ENCODE results near the gene SALL4. TPM values are rescaled to one million over a fixed set of nuclear protein-coding genes. Genes with fewer than 3 reads are reported as not detected.
"Not testable (repeated sequence)": the region's sequence is repeated elsewhere in the genome, so short reads cannot be mapped to it uniquely, and the experiment has no call there.

Gene SALL4
- total RNA-seq, 1 donor from 2014 or later = 0.17 TPM

DNA sequence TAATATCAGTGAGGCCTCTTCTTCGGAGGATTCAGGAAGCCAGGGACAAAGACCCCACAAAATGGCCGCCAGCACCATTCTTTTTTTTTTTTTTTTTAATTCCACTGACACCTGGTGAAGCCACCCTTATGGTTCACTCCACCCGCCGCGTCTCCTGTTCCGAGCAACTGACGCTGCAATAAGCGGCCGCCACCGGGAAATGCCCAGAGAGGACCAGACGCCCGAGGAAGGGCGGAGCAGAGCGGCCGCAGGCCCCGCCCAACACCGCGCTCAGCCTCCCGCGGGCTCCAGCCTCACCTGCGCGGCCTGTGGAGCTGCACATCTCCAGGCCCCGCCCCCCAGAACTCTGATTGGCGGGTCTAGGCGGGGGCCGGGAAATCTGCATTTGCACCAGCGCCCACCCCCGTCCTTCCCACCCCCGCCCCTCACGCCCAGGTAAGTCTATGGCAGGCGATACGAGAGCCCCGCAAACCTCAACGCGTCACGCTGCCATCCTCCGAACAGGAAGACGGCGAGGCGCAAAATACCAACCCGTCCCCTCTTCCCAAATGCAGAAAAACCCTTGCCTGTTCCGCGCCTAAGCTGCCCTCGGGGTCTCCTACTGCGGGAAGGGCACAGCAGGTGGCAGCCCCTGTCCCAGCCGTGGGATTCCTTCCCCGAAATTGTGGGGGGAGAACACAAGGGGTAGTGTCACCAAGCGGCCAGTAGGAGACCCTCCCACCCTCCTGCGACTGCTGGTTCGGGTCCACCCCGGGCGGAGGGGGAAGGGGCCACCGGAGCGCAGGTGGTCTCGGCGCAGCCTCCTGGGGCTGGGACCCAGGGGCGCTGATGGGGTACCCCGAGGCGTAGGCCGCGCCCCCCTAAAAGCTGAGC is 35.1 kb downstream of the SALL4 start:
- DNase-seq (ENCODE audit: low spot score) = peak; percentile 59
- TF ChIP-seq, protein P1, sequence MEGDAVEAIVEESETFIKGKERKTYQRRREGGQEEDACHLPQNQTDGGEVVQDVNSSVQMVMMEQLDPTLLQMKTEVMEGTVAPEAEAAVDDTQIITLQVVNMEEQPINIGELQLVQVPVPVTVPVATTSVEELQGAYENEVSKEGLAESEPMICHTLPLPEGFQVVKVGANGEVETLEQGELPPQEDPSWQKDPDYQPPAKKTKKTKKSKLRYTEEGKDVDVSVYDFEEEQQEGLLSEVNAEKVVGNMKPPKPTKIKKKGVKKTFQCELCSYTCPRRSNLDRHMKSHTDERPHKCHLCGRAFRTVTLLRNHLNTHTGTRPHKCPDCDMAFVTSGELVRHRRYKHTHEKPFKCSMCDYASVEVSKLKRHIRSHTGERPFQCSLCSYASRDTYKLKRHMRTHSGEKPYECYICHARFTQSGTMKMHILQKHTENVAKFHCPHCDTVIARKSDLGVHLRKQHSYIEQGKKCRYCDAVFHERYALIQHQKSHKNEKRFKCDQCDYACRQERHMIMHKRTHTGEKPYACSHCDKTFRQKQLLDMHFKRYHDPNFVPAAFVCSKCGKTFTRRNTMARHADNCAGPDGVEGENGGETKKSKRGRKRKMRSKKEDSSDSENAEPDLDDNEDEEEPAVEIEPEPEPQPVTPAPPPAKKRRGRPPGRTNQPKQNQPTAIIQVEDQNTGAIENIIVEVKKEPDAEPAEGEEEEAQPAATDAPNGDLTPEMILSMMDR (IDR thresholded peaks at IDR 0.05) = peak; percentile 73
- H3K4me1 Mint-ChIP-seq (ENCODE audit: low read depth) = peaks cover 12% of the 10 kb centered on the region
- no peaks in the 10 kb centered on the region for H3K9me3 Mint-ChIP-seq (ENCODE audit: low read depth)
- H3K4me3 Mint-ChIP-seq (ENCODE audit: unreplicated experiment) = peak overlapping the region; percentile 82
- H3K36me3 Mint-ChIP-seq (ENCODE audit: low read depth) = no peaks in the 10 kb centered on the region
- H3K27me3 Mint-ChIP-seq (ENCODE audit: low read depth) = no peaks in the 10 kb centered on the region
- peak overlapping the region; percentile 66 for H3K27ac Mint-ChIP-seq (ENCODE audit: unreplicated experiment)

DNA sequence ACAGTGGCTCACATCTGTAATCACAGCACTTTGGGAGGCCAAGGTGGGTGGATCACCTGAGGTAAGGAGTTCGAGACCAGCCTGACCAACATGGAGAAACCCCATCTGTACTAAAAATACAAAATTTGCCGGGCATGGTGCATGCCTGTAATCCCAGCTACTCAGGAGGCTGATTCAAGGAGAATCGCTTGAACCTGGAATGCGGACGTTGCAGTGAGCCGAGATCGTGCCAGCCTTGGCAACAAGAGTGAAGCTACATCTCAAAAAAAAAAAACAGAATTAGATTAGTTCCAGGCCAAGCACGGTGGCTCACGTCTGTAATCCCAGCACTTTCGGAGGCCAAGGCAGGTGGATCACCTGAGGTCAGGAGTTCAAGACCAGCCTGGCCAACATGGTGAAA is 36.9 kb downstream of the SALL4 start:
- H3K27me3 Mint-ChIP-seq (ENCODE audit: low read depth); H3K9me3 Mint-ChIP-seq (ENCODE audit: low read depth); H3K4me3 Mint-ChIP-seq (ENCODE audit: unreplicated experiment); H3K27ac Mint-ChIP-seq (ENCODE audit: unreplicated experiment); H3K36me3 Mint-ChIP-seq (ENCODE audit: low read depth): not testable (repeated sequence)
- H3K4me1 Mint-ChIP-seq (ENCODE audit: low read depth) = peaks cover 21% of the 10 kb centered on the region
- peak; percentile 15 for DNase-seq (ENCODE audit: low spot score)

DNA sequence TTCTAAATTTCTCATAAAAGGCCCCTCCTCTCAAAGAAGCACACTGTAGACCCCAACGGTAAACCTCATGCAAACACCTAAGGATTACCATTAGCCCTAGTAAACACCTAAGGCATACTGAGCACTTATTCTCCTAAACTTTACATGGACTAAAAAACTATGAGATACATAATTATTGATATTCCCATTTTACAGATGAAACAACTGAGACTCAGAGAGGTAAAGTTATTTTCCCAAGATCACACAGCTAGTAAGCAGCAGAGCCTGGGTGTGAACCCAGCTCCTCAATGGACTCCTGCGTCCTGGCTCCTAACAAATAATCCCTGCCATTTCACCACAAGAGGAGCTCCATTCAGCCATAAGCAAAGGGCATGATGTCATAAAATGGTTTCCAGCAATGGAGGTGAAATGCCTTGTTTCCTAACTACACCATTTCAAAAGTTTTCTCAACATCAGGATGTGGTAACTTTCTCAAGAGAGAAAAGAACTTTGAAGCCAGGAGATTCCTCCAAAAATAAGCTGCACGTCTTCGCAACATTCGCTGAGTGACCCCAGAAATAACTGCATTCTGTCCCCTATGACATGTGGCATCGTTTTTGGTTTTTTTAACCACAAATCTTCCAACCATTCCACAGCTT is 38.2 kb downstream of the SALL4 start:
- DNase-seq (ENCODE audit: low spot score) = no peak
- H3K36me3 Mint-ChIP-seq (ENCODE audit: low read depth) = no peaks in the 10 kb centered on the region
- TF ChIP-seq, protein P1 (IDR thresholded peaks at IDR 0.05) = no peak

DNA sequence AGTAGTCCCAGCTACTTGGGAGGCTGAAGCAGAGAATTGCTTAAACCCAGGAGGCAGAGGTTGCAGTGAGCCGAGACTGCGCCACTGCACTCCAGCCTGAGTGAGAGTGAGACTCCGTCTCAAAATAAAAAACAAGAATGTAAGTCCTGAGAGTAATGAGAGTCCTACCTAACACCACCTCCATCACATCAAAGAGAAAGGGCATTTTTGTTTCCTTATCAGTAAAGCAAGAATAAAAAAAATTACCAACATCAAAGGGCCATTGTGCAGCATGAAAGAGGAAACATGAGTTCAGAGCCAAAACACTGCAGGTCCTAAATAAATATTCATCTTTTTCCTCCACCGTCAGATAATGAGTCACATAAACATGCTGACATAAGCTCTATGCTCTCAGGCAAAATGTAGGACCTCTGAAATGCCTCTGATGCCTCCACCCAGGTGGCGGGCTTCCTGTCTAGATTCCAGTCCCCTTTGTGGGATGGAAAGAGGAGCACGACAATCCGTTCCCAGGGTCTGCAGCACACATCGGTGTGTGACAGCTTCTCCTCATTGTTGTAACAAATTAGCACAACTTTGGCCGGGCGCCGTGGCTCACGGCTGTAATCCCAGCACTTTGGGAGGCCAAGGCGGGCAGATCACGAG is 41.3 kb downstream of the SALL4 start:
- peak overlapping the region; percentile 49 for H3K27ac Mint-ChIP-seq (ENCODE audit: unreplicated experiment)
- no peaks in the 10 kb centered on the region for H3K9me3 Mint-ChIP-seq (ENCODE audit: low read depth)
- TF ChIP-seq, protein P1 (IDR thresholded peaks at IDR 0.05) = no peak
- no peaks in the 10 kb centered on the region for H3K36me3 Mint-ChIP-seq (ENCODE audit: low read depth)
- peaks cover 20% of the 10 kb centered on the region for H3K4me1 Mint-ChIP-seq (ENCODE audit: low read depth)
- no peak overlapping the region for H3K4me3 Mint-ChIP-seq (ENCODE audit: unreplicated experiment)
- DNase-seq (ENCODE audit: low spot score) = peak; percentile 46
- no peaks in the 10 kb centered on the region for H3K27me3 Mint-ChIP-seq (ENCODE audit: low read depth)

More for the DNA sequence above, 38.2 kb downstream of the SALL4 start:
- H3K27me3 Mint-ChIP-seq (ENCODE audit: low read depth) = no peaks in the 10 kb centered on the region
- H3K9me3 Mint-ChIP-seq (ENCODE audit: low read depth) = no peaks in the 10 kb centered on the region
- H3K4me3 Mint-ChIP-seq (ENCODE audit: unreplicated experiment) = no peak overlapping the region
- H3K4me1 Mint-ChIP-seq (ENCODE audit: low read depth) = peaks cover 25% of the 10 kb centered on the region
- no peak overlapping the region for H3K27ac Mint-ChIP-seq (ENCODE audit: unreplicated experiment)

DNA sequence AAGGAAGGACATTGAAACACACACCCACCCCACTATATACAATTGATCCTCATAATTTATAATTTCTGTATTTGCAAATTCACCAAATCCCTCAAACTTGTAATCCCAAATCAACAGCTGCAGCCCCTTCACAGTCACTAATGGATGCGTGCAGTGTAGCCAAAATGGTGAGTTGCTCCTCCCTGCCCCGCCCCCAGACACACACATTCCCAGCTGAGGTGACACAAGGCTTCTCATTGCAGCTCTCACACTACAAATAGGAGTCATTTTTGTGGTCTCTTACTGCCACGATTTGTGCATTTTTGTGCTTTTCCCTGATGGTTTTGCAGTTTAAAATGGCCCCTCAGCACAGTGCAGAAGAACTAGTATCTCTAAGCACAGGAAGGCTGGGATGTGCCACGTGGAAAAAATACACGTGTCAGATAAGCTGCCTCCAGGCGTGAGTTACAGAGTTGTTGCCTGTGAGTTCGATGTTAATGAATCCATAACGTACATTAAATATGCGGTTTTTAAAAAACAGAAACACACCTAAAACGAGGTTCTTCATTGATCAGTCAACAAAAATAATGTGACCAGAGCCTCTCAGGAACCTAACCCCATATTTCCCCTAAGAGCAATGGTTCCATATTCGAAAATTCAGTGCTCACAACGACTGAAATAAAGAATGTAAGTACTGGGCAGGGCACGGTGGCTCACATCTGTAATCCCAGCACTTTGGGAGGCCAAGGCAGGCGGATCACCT is 42.4 kb downstream of the SALL4 start:
- Mint-ChIP-seq H3K36me3 (ENCODE audit: low read depth) (no peaks in the 10 kb centered on the region), H3K9me3 (ENCODE audit: low read depth) (no peaks in the 10 kb centered on the region), H3K27me3 (ENCODE audit: low read depth) (no peaks in the 10 kb centered on the region), H3K4me1 (ENCODE audit: low read depth) (peaks cover 20% of the 10 kb centered on the region), H3K27ac (ENCODE audit: unreplicated experiment) (no peak overlapping the region), H3K4me3 (ENCODE audit: unreplicated experiment) (no peak overlapping the region)
- TF ChIP-seq, protein P1 (IDR thresholded peaks at IDR 0.05) = no peak
- peak; percentile 50 for DNase-seq (ENCODE audit: low spot score)

All from chondrocyte (in vitro differentiated cells).